ENCODE data around the gene SLC35D1. TPM values are rescaled to one million over a fixed set of nuclear protein-coding genes. Genes with fewer than 3 reads are reported as not detected.
A peak's percentile ranks its signal among the peaks of the same experiment; 100 is the strongest.

The SLC35D1 gene
- total and polyA plus RNA-seq, 9 of the 15 experiments (the other 6 are each of a cell fraction or from before 2014, with no cell fraction given) = 2.3 to 10.4 (median 6.4) TPM

- TF ChIP-seq, protein P1, sequence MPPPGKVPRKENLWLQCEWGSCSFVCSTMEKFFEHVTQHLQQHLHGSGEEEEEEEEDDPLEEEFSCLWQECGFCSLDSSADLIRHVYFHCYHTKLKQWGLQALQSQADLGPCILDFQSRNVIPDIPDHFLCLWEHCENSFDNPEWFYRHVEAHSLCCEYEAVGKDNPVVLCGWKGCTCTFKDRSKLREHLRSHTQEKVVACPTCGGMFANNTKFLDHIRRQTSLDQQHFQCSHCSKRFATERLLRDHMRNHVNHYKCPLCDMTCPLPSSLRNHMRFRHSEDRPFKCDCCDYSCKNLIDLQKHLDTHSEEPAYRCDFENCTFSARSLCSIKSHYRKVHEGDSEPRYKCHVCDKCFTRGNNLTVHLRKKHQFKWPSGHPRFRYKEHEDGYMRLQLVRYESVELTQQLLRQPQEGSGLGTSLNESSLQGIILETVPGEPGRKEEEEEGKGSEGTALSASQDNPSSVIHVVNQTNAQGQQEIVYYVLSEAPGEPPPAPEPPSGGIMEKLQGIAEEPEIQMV (tag; conservative IDR thresholded peaks at IDR 0.05; ENCODE audit: low read depth) = no peak
- TF ChIP-seq ZNF318 (IDR thresholded peaks at IDR 0.05; ENCODE audit: borderline replicate concordance in 1 of 2, low read depth in 1 of 2) (no peak), TBL1XR1 (IDR thresholded peaks at IDR 0.05; ENCODE audit: low read length in 2 of 2) (no peak), KAT2B (IDR thresholded peaks at IDR 0.05; ENCODE audit: low read depth, low read length) (no peak), FOSL1 (tag; conservative IDR thresholded peaks at IDR 0.05) (peak; percentile 51)
- TF ChIP-seq, protein P2, sequence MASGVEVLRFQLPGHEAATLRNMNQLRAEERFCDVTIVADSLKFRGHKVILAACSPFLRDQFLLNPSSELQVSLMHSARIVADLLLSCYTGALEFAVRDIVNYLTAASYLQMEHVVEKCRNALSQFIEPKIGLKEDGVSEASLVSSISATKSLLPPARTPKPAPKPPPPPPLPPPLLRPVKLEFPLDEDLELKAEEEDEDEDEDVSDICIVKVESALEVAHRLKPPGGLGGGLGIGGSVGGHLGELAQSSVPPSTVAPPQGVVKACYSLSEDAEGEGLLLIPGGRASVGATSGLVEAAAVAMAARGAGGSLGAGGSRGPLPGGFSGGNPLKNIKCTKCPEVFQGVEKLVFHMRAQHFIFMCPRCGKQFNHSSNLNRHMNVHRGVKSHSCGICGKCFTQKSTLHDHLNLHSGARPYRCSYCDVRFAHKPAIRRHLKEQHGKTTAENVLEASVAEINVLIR (CRISPR knock-in tag; IDR thresholded peaks at IDR 0.05) = no peak
Observed at GRCh38 chr1:67058761-67059160, 4.8 kb upstream of the SLC35D1 start (continued).
